Left lung (tissue), 10 donors: Measurements from ENCODE around the gene UBAC2. TPM values are rescaled to one million over a fixed set of nuclear protein-coding genes. Genes with fewer than 3 reads are reported as not detected.
A peak's percentile ranks its signal among the peaks of the same experiment; 100 is the strongest.

ENCODE experiments used
- ATAC-seq: fragments of 200-7000 bp; cut with Tn5 transposase; one replicate; pipeline ENCODE4 v1.9.1; 2020; ENCODE audit warnings: moderate library complexity
- DNase-seq, 4 donors: peaks; one replicate each; pipeline ENCODE4 v3.0.0-alpha.2; 2013 to 2020
- H3K27ac ChIP-seq, 2 donors: fragments of 200-600 bp; sonication (generic) in 1 of 2; one replicate each; pipeline versions ENCODE4 v1.5.0 to v1.8.0; 2020 to 2021
- H3K27me3 ChIP-seq, 2 donors: fragments of 200-600 bp; sonication (generic) in 1 of 2; one replicate each; pipeline versions ENCODE4 v1.5.0 to v1.8.0; 2020 to 2021
- H3K36me3 ChIP-seq, 2 donors: fragments of 200-600 bp; sonication (generic) in 1 of 2; one replicate each; pipeline versions ENCODE4 v1.5.0 to v1.8.0; 2020 to 2021
- H3K4me1 ChIP-seq, 2 donors: fragments of 200-600 bp; one replicate each; pipeline ENCODE4 v1.8.0; 2021
- H3K4me3 ChIP-seq, 2 donors: fragments of 200-600 bp; sonication (generic) in 1 of 2; one replicate each; pipeline versions ENCODE4 v1.5.0 to v1.8.0; 2020 to 2021; ENCODE audit warnings: mild to moderate bottlenecking in 1 of 2
- H3K9me3 ChIP-seq, 2 donors: fragments of 200-600 bp; sonication (generic) in 1 of 2; one replicate each; pipeline versions ENCODE4 v1.5.0 to v1.8.0; 2020 to 2021
- intact Hi-C, 2 donors: fragments of 100-400 bp; cut with DNase I; formaldehyde crosslinking; loops; one replicate each; pipeline versions ENCODE4 v1.11.2 to v1.14.2; 2022
- polyA plus RNA-seq, 6 donors: library from polyadenylated mRNA; unstranded; fragments of 120-200 nt; gene quantifications; one replicate each; pipeline ENCODE4 v1.2.1, GENCODE V29; 2013; ENCODE audit not compliant: insufficient read length in 6 of 6
- total RNA-seq, 2 donors: library from RNA; stranded (reverse); fragmentation: NEBNext Ultra II Directional; extraction: Animal tissue kit (Norgen Biotek cat#: 25700); gene quantifications; one replicate each; pipeline ENCODE4 v1.2.1, GENCODE V29; 2021
- TF ChIP-seq, protein P1 (sequence below), 2 donors: fragments of 200-600 bp; sonication (generic) in 1 of 2; IDR thresholded peaks; one replicate each; pipeline versions ENCODE4 v1.5.0 to v1.8.0; 2021; ENCODE audit warnings: antibody characterized with exemption in 2 of 2
- donor health status: DM: no; HTN: yes; CAD: no.
- donor health status: DM: no; HTN: no; CAD: no.

Gene UBAC2
- total and polyA plus RNA-seq, 8 donors = 56.1 to 71.6 (median 66.4) TPM

DNA sequence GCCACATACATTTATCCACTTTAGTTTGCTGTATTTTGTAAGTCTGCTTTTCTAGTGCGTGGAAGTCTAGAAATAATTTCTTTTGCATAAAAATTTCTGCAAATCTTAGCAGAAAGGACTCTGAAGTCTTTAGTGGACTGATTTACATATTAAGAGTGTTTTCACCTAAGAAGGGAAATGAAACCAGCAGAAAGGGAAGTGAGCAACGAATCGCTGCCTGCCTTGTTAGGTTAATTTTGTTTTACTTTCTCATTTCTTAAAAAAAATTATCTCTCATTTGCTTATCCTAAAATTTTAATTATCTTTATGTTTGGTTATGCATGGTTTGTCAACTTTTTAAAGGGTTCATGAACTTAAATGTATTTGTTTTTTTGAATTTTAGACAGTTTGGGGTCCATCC is 58.3 kb downstream of the UBAC2 start:
- Histone ChIP-seq H3K27me3 (no peaks in the 10 kb centered on the region), H3K4me1 (peaks cover 0 to 31% of the 10 kb centered on the region in 2 donors), H3K9me3 (no peaks in the 10 kb centered on the region), H3K36me3 (peaks cover 0 to 9% of the 10 kb centered on the region in 2 donors), H3K27ac (peak overlapping the region in 1 of 2 donors; percentile 70), H3K4me3 (no peak overlapping the region)
- TF ChIP-seq, protein P1, sequence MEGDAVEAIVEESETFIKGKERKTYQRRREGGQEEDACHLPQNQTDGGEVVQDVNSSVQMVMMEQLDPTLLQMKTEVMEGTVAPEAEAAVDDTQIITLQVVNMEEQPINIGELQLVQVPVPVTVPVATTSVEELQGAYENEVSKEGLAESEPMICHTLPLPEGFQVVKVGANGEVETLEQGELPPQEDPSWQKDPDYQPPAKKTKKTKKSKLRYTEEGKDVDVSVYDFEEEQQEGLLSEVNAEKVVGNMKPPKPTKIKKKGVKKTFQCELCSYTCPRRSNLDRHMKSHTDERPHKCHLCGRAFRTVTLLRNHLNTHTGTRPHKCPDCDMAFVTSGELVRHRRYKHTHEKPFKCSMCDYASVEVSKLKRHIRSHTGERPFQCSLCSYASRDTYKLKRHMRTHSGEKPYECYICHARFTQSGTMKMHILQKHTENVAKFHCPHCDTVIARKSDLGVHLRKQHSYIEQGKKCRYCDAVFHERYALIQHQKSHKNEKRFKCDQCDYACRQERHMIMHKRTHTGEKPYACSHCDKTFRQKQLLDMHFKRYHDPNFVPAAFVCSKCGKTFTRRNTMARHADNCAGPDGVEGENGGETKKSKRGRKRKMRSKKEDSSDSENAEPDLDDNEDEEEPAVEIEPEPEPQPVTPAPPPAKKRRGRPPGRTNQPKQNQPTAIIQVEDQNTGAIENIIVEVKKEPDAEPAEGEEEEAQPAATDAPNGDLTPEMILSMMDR (IDR thresholded peaks at IDR 0.05) = no peak
- ATAC-seq (no peak), DNase-seq (no peak)
- intact Hi-C loops = no loop called here

- H3K9me3 ChIP-seq = no peaks in the 10 kb centered on the region
- H3K36me3 ChIP-seq = peaks cover 0 to 4% of the 10 kb centered on the region in 2 donors
- H3K4me1 ChIP-seq = peaks cover 0 to 38% of the 10 kb centered on the region in 2 donors
- TF ChIP-seq, protein P1 (IDR thresholded peaks at IDR 0.05) = no peak
- no peak overlapping the region for H3K4me3 ChIP-seq
- no peaks in the 10 kb centered on the region for H3K27me3 ChIP-seq
- DNase-seq (no peak), ATAC-seq (no peak)
- no peak overlapping the region for H3K27ac ChIP-seq
- intact Hi-C loops = no loop called here
Measured at GRCh38 chr13:99260216-99260615, 59.6 kb downstream of the UBAC2 start.

- TF ChIP-seq, protein P1 (IDR thresholded peaks at IDR 0.05) = no peak
- H3K4me1 ChIP-seq = peaks cover 0 to 38% of the 10 kb centered on the region in 2 donors
- H3K9me3 ChIP-seq = no peaks in the 10 kb centered on the region
- no peaks in the 10 kb centered on the region for H3K36me3 ChIP-seq
- intact Hi-C loops = no loop called here
- ATAC-seq (no peak), DNase-seq (no peak)
- no peaks in the 10 kb centered on the region for H3K27me3 ChIP-seq
- H3K27ac ChIP-seq = no peak overlapping the region
- H3K4me3 ChIP-seq = no peak overlapping the region
Measured at GRCh38 chr13:99261059-99261458, 60.4 kb downstream of the UBAC2 start.

DNA sequence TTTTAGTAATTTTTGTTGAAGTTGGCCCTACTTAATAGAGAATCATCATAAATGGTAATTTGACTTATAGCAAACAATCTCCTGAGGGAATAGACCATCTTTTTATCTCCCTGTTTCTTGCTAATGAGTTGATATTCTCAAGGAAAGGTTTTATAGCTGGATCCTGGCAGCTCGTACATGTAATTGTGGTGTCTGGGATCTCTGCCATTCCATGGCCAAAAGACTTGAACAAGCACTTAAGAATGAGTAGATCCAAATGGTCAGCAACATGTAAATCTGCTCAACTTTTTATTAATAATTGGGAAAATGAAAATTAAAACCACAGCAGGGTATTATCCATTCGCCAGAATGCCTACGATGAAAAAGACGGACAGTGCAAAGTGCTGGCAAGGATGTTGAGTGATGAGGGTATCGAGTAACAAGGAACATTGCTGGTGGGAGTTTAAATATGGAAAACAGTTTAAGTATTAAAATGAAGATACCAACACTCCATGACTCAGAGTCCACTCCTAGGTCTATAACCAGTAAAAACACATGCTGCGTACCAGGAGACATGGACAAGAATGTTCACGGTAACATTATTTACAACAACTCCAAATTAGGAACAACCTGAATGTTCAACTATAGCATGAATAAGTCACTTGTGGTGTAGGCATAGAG is 62.6 kb downstream of the UBAC2 start:
- Histone ChIP-seq H3K36me3 (no peaks in the 10 kb centered on the region), H3K27ac (peak overlapping the region in 1 of 2 donors; percentile 36), H3K27me3 (no peaks in the 10 kb centered on the region), H3K4me1 (peaks cover 0 to 25% of the 10 kb centered on the region in 2 donors), H3K9me3 (no peaks in the 10 kb centered on the region), H3K4me3 (no peak overlapping the region)
- intact Hi-C loops = no loop called here
- DNase-seq (peak in 1 of 4 donors; percentile 53), ATAC-seq (no peak)
- TF ChIP-seq, protein P1 (IDR thresholded peaks at IDR 0.05) = no peak

DNA sequence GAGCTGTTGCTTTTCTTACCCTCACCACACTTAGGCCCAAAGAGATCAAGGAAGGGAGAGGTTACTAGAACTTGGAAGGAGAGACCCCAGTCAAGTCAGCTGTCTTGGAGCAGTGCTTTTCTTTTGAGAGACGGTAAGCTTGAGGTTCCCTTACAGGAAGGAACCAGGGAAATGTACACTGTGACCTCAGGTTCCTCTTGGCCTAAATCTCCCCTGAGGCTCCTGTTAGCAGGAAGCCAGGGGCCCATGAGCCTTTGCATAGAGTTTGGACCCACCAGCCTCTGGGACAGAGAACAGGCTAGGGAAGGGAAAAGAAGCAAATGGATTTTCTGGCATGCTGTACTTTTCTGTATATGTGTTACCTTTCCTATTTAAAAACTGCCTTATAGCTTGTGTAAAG is 63.4 kb downstream of the UBAC2 start:
- TF ChIP-seq, protein P1 (IDR thresholded peaks at IDR 0.05) = no peak
- no peaks in the 10 kb centered on the region for H3K27me3 ChIP-seq
- no peak for ATAC-seq

More for the DNA sequence above, 63.4 kb downstream of the UBAC2 start:
- no peak for DNase-seq
- H3K4me1 ChIP-seq = peaks cover 0 to 19% of the 10 kb centered on the region in 2 donors
- peak overlapping the region in 1 of 2 donors; percentile 36 for H3K27ac ChIP-seq
- H3K9me3 ChIP-seq = no peaks in the 10 kb centered on the region
- intact Hi-C loops = no loop called here
- no peaks in the 10 kb centered on the region for H3K36me3 ChIP-seq
- H3K4me3 ChIP-seq = no peak overlapping the region
